GM19452 (cell line): ENCODE measurements around the gene ZYX.
"Not testable (repeated sequence)": the region's sequence is repeated elsewhere in the genome, so short reads cannot be mapped to it uniquely, and the experiment has no call there.

Source experiments
- ATAC-seq: cut with Tn5 transposase; IDR thresholded peaks from one replicate; pipeline ENCODE4 v1.9.1; 2021; ENCODE audit not compliant: unreplicated experiment

ZYX gene

GRCh38 chr7:143416565-143417149 is 35.5 kb downstream of the ZYX start:
- no peak for ATAC-seq

- ATAC-seq: no peak
Observed at GRCh38 chr7:143417734-143418383, 36.7 kb downstream of the ZYX start.

GRCh38 chr7:143418681-143419458 is 37.7 kb downstream of the ZYX start:
- no peak for ATAC-seq

- no peak for ATAC-seq
Observed at GRCh38 chr7:143419880-143420279, 38.7 kb downstream of the ZYX start.

GRCh38 chr7:143420624-143421023 is 39.5 kb downstream of the ZYX start:
- not testable (repeated sequence) for ATAC-seq

- no peak for ATAC-seq
Observed at GRCh38 chr7:143422033-143422432, 40.9 kb downstream of the ZYX start.

- not testable (repeated sequence) for ATAC-seq
Observed at GRCh38 chr7:143424476-143424875, 43.3 kb downstream of the ZYX start.

GRCh38 chr7:143426479-143427142 is 45.5 kb downstream of the ZYX start:
- ATAC-seq: no peak

- no peak for ATAC-seq
Observed at GRCh38 chr7:143429770-143430698, 48.9 kb downstream of the ZYX start.

- no peak for ATAC-seq
Observed at GRCh38 chr7:143431109-143431508, 50.0 kb downstream of the ZYX start.

GRCh38 chr7:143433759-143434158 is 52.6 kb downstream of the ZYX start:
- ATAC-seq: no peak

GRCh38 chr7:143434660-143435059 is 53.5 kb downstream of the ZYX start:
- ATAC-seq: no peak

- ATAC-seq: no peak
Observed at GRCh38 chr7:143435266-143435665, 54.1 kb downstream of the ZYX start.

- peak; percentile 88 for ATAC-seq
Observed at GRCh38 chr7:143436325-143436946, 55.3 kb downstream of the ZYX start.

- peak; percentile 40 for ATAC-seq
Observed at GRCh38 chr7:143437578-143437977, 56.4 kb downstream of the ZYX start.

- no peak for ATAC-seq
Observed at GRCh38 chr7:143439866-143440265, 58.7 kb downstream of the ZYX start.
